HG02885 (cell line): ENCODE results near the gene UPK2.
"Not testable (repeated sequence)": the region's sequence is repeated elsewhere in the genome, so short reads cannot be mapped to it uniquely, and the experiment has no call there.

Experiments
- ATAC-seq: cut with Tn5 transposase; IDR thresholded peaks from one replicate; pipeline ENCODE4 v1.9.1; 2021; ENCODE audit warnings: mild to moderate bottlenecking; ENCODE audit not compliant: unreplicated experiment, poor library complexity

The UPK2 gene

GRCh38 chr11:118980191-118980881 lies 24.2 kb downstream of the UPK2 start:
- ATAC-seq, result no peak

- ATAC-seq, result not testable (repeated sequence)
These were observed 28.2 kb downstream of the UPK2 start for GRCh38 chr11:118984337-118984736.

GRCh38 chr11:118984825-118985224 lies 28.7 kb downstream of the UPK2 start:
- no peak for ATAC-seq

GRCh38 chr11:118988280-118988679 lies 32.2 kb downstream of the UPK2 start:
- no peak for ATAC-seq

GRCh38 chr11:118991486-118992038 lies 35.5 kb downstream of the UPK2 start:
- ATAC-seq, result not testable (repeated sequence)

GRCh38 chr11:118996926-118997626 lies 41.0 kb downstream of the UPK2 start:
- ATAC-seq, result peak; percentile 19

GRCh38 chr11:118997627-118998387 lies 41.7 kb downstream of the UPK2 start, which contains the start of gene CENATAC:
Gene CENATAC (plus strand): TSS chr11:118998138. CDS start chr11:118998198, 60 bp downstream.
- ATAC-seq, result peak; percentile 92

- ATAC-seq, result no peak
These were observed 42.3 kb downstream of the UPK2 start for GRCh38 chr11:118998388-118998717.

GRCh38 chr11:118998822-118999221 lies 42.7 kb downstream of the UPK2 start:
- ATAC-seq, result no peak

GRCh38 chr11:119000906-119001305 lies 44.8 kb downstream of the UPK2 start:
- no peak for ATAC-seq

GRCh38 chr11:119006656-119007055 lies 50.6 kb downstream of the UPK2 start:
- no peak for ATAC-seq
